GM12873 (cell line): Measurements from ENCODE around the gene ZNF883.

ENCODE experiments used
- CTCF ChIP-seq: IDR thresholded peaks from 2 replicates; pipeline ENCODE4 v1.5.1; 2012; ENCODE audit warnings: low read depth, mild to moderate bottlenecking, moderate library complexity, low read length, control low read depth; ENCODE audit not compliant: insufficient read depth; ENCODE audit errors: missing control alignments

ZNF883 gene

GRCh38 chr9:112939418-112939817 is 72.6 kb downstream of the ZNF883 start:
- no peak for TF ChIP-seq CTCF

- TF ChIP-seq CTCF = no peak
Observed at GRCh38 chr9:112933696-112934095, 78.3 kb downstream of the ZNF883 start.

GRCh38 chr9:112925058-112925641 is 86.8 kb downstream of the ZNF883 start:
- peak; percentile 55 for TF ChIP-seq CTCF

- TF ChIP-seq CTCF = peak; percentile 76
Observed at GRCh38 chr9:112921549-112921948, 90.4 kb downstream of the ZNF883 start.

GRCh38 chr9:112917987-112918362 is 94.0 kb downstream of the ZNF883 start:
- TF ChIP-seq CTCF = no peak

GRCh38 chr9:112917047-112917986 is 94.7 kb downstream of the ZNF883 start:
- TF ChIP-seq CTCF = no peak

- no peak for TF ChIP-seq CTCF
Observed at GRCh38 chr9:112914524-112914923, 97.5 kb downstream of the ZNF883 start.
